Measurements from ENCODE around the gene RARS2.

GRCh38 chr6:87514831-87515230 is 75.0 kb downstream of the RARS2 start:
- TF ChIP-seq CTCF (IDR thresholded peaks at IDR 0.05) (no peak), POLR2A (IDR thresholded peaks at IDR 0.05) (no peak)
